Heart left ventricle (tissue), 16 donors: ENCODE measurements around the gene IL1RAPL1. TPM values are rescaled to one million over a fixed set of nuclear protein-coding genes. Genes with fewer than 3 reads are reported as not detected.

ENCODE experiments used
- ATAC-seq, 4 donors: fragments of 200-7000 bp; cut with Tn5 transposase; one replicate each; pipeline ENCODE4 v1.9.1; 2020 to 2022; ENCODE audit warnings: moderate library complexity in 4 of 4, mild to moderate bottlenecking in 3 of 4, moderate number of reproducible peaks in 1 of 4
- DNase-seq, 5 donors: peaks; one replicate each; pipeline ENCODE4 v3.0.0-alpha.2; 2020
- H3K27ac ChIP-seq, 12 donors: fragments of 200-600 bp; sonication (generic) in 4 of 12; one replicate each; pipeline versions ENCODE4 v1.5.0 to v1.8.0; 2016 to 2022; ENCODE audit warnings: mild to moderate bottlenecking in 2 of 12
- H3K27me3 ChIP-seq, 9 donors: fragments of 200-600 bp; sonication (generic) in 2 of 9; one replicate each; pipeline versions ENCODE4 v1.5.1 to v1.8.0; 2016 to 2022; ENCODE audit warnings: mild to moderate bottlenecking in 3 of 9
- H3K36me3 ChIP-seq, 9 donors: fragments of 200-600 bp; sonication (generic) in 2 of 9; one replicate each; pipeline versions ENCODE4 v1.5.0 to v1.8.0; 2018 to 2022; ENCODE audit warnings: mild to moderate bottlenecking in 2 of 9
- H3K4me1 ChIP-seq, 12 donors: fragments of 200-600 bp; sonication (generic) in 4 of 12; one replicate each; pipeline versions ENCODE4 v1.5.0 to v1.8.0; 2016 to 2022; ENCODE audit warnings: mild to moderate bottlenecking in 3 of 12
- H3K4me3 ChIP-seq, 12 donors: fragments of 200-600 bp; sonication (generic) in 4 of 12; one replicate each; pipeline versions ENCODE4 v1.5.0 to v1.8.0; 2017 to 2022; ENCODE audit warnings: mild to moderate bottlenecking in 9 of 12, moderate library complexity in 4 of 12
- H3K9me3 ChIP-seq, 12 donors: fragments of 200-600 bp; sonication (generic) in 4 of 12; one replicate each; pipeline versions ENCODE4 v1.5.0 to v1.8.0; 2016 to 2022; ENCODE audit warnings: mild to moderate bottlenecking in 1 of 12
- POLR2A ChIP-seq, 2 donors: fragments of 450-650 bp; IDR thresholded peaks; one replicate each; pipeline ENCODE4 v1.6.1; 2017; ENCODE audit warnings: antibody characterized with exemption in 2 of 2, mild to moderate bottlenecking in 2 of 2, moderate library complexity in 2 of 2
- WGBS, 4 donors: extraction: QIAGEN DNeasy Blood & Tissue Kit in 2 of 4; methylation state at CpG; one replicate each; pipeline versions ENCODE4 v1.1.5 to v1.1.7; 2013 to 2018; 5-methylcytosine and 5-hydroxymethylcytosine counted together
- intact Hi-C, 10 donors: fragments of 100-400 bp; cut with DNase I; formaldehyde crosslinking; loops; one replicate each; pipeline versions ENCODE4 v1.11.1 to v1.14.2; 2022
- polyA plus RNA-seq, 2 donors: library from polyadenylated mRNA; stranded (reverse); fragments of 200-250 nt; gene quantifications; one replicate each; pipeline ENCODE4 v1.2.3, GENCODE V29; 2013
- total RNA-seq, 9 donors: library from RNA; depleted of rRNA in 2 of 9; stranded (reverse); fragments of >200 nt in 2 of 9; fragmentation: NEBNext Ultra II Directional in 3 of 9; extraction: Animal tissue kit (Norgen Biotek cat#: 25700) in 3 of 9; gene quantifications; one replicate each; pipeline versions ENCODE4 v1.1.0 to v1.2.4, GENCODE V29; 2016 to 2023
- TF ChIP-seq, protein P1 (sequence below), 12 donors: fragments of 200-600 bp; sonication (generic) in 4 of 12; IDR thresholded peaks; one replicate each; pipeline versions ENCODE4 v1.5.0 to v1.8.0; 2018 to 2022; ENCODE audit warnings: antibody characterized with exemption in 12 of 12, mild to moderate bottlenecking in 5 of 12
- donor health status: ischemic (EF 13 %, LVEDD 7.1; RV severe dilation, severe dysfunction).
- donor health status: healthy with polysubstance abuse.
- donor health status: DM: no; HTN: yes; CAD: no.
- donor health status: DM: no; HTN: no; CAD: no.
- donor health status: ischemic (EF 25% LVEDD 6.9; RV normal size, moderate dysfunction).
- donor health status: ischemic (EF 25% LVEDD 5.7; RV mildly dilated, moderate dysfunction).
- donor health status: healthy.
- donor health status: DM: yes; HTN: yes; CAD: no.
- donor health status: ischemic (EF 35%, LVEDD 5.7; RV mildly dilated, moderate dysfunction).
- donor health status: nonischemic (EF 11% LVEDD 7.7; RV severe dilation, severe dysfunction).
- donor health status: DM: yes; HTN: yes; CAD: no.
- donor health status: PGD.
- donor health status: ischemic (EF 29% LVEDD 5.4; RV normal size, mild dysfunction).
- donor health status: nonischemic (EF 23%, LVEDD 6.1; RV moderate dilation, normal function).

The IL1RAPL1 gene
- total and polyA plus RNA-seq, 11 donors, result 0.42 to 4.7 (median 2.3) TPM

DNA sequence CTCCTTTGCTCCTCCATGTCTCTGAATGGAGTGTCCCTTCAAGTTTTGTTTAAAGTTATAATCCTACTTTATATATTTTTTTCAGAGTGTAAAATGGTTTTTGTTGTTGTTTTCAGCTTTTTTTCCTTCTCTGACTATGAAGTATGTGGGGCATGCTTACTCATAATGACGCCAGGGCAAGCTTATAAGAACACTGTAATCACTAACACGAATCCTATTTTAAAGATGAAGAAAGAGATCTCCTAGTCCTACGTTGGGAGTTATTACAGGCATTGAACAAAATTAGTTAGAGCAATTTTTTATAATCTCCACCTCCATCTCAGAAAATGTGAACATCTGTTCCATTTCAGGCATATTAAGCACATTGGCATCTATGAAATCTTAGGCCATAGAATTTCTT lies 1360.0 kb downstream of the IL1RAPL1 start:
- ATAC-seq, result no peak

GRCh38 chrX:29948653-29949052 lies 1361.4 kb downstream of the IL1RAPL1 start:
- Histone ChIP-seq H3K4me3 (no peak overlapping the region), H3K9me3 (no peaks in the 10 kb centered on the region), H3K27ac (no peak overlapping the region), H3K36me3 (no peaks in the 10 kb centered on the region), H3K27me3 (no peaks in the 10 kb centered on the region), H3K4me1 (no peaks in the 10 kb centered on the region)
- no peak for TF ChIP-seq POLR2A (IDR thresholded peaks at IDR 0.05)
- TF ChIP-seq, protein P1, sequence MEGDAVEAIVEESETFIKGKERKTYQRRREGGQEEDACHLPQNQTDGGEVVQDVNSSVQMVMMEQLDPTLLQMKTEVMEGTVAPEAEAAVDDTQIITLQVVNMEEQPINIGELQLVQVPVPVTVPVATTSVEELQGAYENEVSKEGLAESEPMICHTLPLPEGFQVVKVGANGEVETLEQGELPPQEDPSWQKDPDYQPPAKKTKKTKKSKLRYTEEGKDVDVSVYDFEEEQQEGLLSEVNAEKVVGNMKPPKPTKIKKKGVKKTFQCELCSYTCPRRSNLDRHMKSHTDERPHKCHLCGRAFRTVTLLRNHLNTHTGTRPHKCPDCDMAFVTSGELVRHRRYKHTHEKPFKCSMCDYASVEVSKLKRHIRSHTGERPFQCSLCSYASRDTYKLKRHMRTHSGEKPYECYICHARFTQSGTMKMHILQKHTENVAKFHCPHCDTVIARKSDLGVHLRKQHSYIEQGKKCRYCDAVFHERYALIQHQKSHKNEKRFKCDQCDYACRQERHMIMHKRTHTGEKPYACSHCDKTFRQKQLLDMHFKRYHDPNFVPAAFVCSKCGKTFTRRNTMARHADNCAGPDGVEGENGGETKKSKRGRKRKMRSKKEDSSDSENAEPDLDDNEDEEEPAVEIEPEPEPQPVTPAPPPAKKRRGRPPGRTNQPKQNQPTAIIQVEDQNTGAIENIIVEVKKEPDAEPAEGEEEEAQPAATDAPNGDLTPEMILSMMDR (IDR thresholded peaks at IDR 0.05), result no peak
- DNase-seq, result no peak
- intact Hi-C loops, result no loop called here
- WGBS, 4 donors, result 20 to 51% (median 30%) methylated on average over 1 of the region's 1 CpG
- ATAC-seq, result no peak

More for the DNA sequence above, 1360.0 kb downstream of the IL1RAPL1 start:
- H3K4me1 ChIP-seq, result no peaks in the 10 kb centered on the region
- H3K4me3 ChIP-seq, result no peak overlapping the region
- no peak for DNase-seq
- no peaks in the 10 kb centered on the region for H3K9me3 ChIP-seq
- 56 to 86% (median 70%) methylated on average over 3 of the region's 3 CpGs for WGBS, 4 donors
- TF ChIP-seq POLR2A (IDR thresholded peaks at IDR 0.05), result no peak
- TF ChIP-seq, protein P1 (IDR thresholded peaks at IDR 0.05), result no peak
- H3K36me3 ChIP-seq, result no peaks in the 10 kb centered on the region
- H3K27me3 ChIP-seq, result no peaks in the 10 kb centered on the region
- intact Hi-C loops, result no loop called here
- no peak overlapping the region for H3K27ac ChIP-seq

- intact Hi-C loops, result no loop called here
- no peaks in the 10 kb centered on the region for H3K36me3 ChIP-seq
- WGBS, 4 donors, result 70 to 90% (median 78%) methylated on average over 3 of the region's 3 CpGs
- no peak overlapping the region for H3K4me3 ChIP-seq
- no peaks in the 10 kb centered on the region for H3K27me3 ChIP-seq
- H3K27ac ChIP-seq, result no peak overlapping the region
- no peaks in the 10 kb centered on the region for H3K9me3 ChIP-seq
- TF ChIP-seq, protein P1 (IDR thresholded peaks at IDR 0.05), result no peak
- no peak for TF ChIP-seq POLR2A (IDR thresholded peaks at IDR 0.05)
- ATAC-seq (no peak), DNase-seq (no peak)
- no peaks in the 10 kb centered on the region for H3K4me1 ChIP-seq
Observed at GRCh38 chrX:29952016-29952415, 1364.8 kb downstream of the IL1RAPL1 start.

DNA sequence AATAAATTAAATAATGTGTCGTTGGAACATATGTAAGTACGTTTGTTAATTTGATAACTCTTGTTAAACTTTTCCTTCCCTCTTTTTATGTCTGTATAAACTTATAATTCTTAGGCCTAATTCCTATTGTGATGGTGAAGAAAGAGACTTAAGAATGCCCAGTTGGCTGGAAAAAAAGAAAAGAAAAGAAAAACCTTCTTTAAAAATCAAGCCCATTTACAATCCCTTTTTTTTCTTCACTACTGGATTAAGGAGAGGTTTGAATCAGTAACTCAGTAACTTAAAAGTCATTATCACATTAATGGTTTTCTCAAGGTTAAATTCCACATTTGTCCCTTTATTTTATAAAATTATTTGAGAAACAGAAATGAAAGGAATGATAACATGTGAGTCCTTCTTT lies 1374.8 kb downstream of the IL1RAPL1 start:
- TF ChIP-seq POLR2A (IDR thresholded peaks at IDR 0.05), result no peak
- TF ChIP-seq, protein P1 (IDR thresholded peaks at IDR 0.05), result no peak
- 53 to 88% (median 72%) methylated on average over 2 of the region's 2 CpGs for WGBS, 4 donors
- intact Hi-C loops, result no loop called here
- Histone ChIP-seq H3K4me3 (no peak overlapping the region), H3K9me3 (no peaks in the 10 kb centered on the region), H3K4me1 (no peaks in the 10 kb centered on the region), H3K36me3 (no peaks in the 10 kb centered on the region), H3K27ac (no peak overlapping the region), H3K27me3 (no peaks in the 10 kb centered on the region)
- no peak for ATAC-seq
- no peak for DNase-seq
